Endothelial cell of umbilical vein (primary cell): Measurements from ENCODE around the gene FAM72D. TPM values are rescaled to one million over a fixed set of nuclear protein-coding genes. Genes with fewer than 3 reads are reported as not detected.
"Not testable (repeated sequence)": the region's sequence is repeated elsewhere in the genome, so short reads cannot be mapped to it uniquely, and the experiment has no call there.

Source experiments
- BruUV-seq: library from RNA; stranded (reverse); fragments of 400-500 nt; replicated peaks from 2 replicates; lab custom pipeline; 2021; lab: Mats Ljungman, UMichigan
- CTCF ChIA-PET: fragments of 300-600, 350-600 bp; sonication (Branson Sonifier 250); formaldehyde crosslinking; loops from one replicate; lab custom pipeline; 2021; ENCODE audit warnings: antibody characterized with exemption, inconsistent platforms; lab: Charles Lee
- POLR2A ChIA-PET: fragments of 300-600, 350-600 bp; sonication (Branson Sonifier 250); formaldehyde crosslinking; loops from one replicate; lab custom pipeline; 2021; ENCODE audit warnings: antibody characterized with exemption, inconsistent platforms; lab: Charles Lee
- DNase-seq: peaks from one replicate; pipeline ENCODE4 v3.0.0-alpha.2; 2011; ENCODE audit warnings: low read depth, low spot score
- FAIRE-seq: peaks from 2 replicates; lab custom pipeline; 2011; peaks lifted over from hg19 to GRCh38; lab: Jason Lieb, UNC
- H2AFZ ChIP-seq: 2 replicates; pipeline ENCODE4 v1.6.0; 2012; ENCODE audit warnings: low read depth, low read length, control low read depth, inconsistent platforms
- H3K27ac ChIP-seq: 2 replicates; pipeline ENCODE4 v1.5.1; 2011; ENCODE audit warnings: low read depth, mild to moderate bottlenecking, control low read depth, low read length, moderate library complexity; ENCODE audit not compliant: insufficient read depth
- H3K27me3 ChIP-seq, 2 experiments: 2 replicates each; pipeline versions ENCODE4 v1.6.0 to v1.6.1; 2011; ENCODE audit warnings: low read length in 2 of 2, mixed read lengths in 1 of 2; ENCODE audit not compliant: control insufficient read depth in 2 of 2, insufficient read depth in 2 of 2
- H3K36me3 ChIP-seq, 2 experiments: 2 replicates in 1 of 2; 3 replicates in 1 of 2; pipeline ENCODE4 v1.5.1; 2011; ENCODE audit warnings: low read length in 2 of 2, mild to moderate bottlenecking in 1 of 2, moderate library complexity in 1 of 2; ENCODE audit not compliant: control insufficient read depth in 2 of 2, insufficient read depth in 2 of 2; ENCODE audit errors: extremely low read depth in 1 of 2
- H3K4me1 ChIP-seq: 3 replicates; pipeline ENCODE4 v1.5.1; 2011; ENCODE audit warnings: mild to moderate bottlenecking, low read length; ENCODE audit not compliant: control insufficient read depth, insufficient read depth; ENCODE audit errors: extremely low read depth
- H3K4me2 ChIP-seq: 2 replicates; pipeline ENCODE4 v1.6.1; 2011; ENCODE audit warnings: low read length, control low read depth, mixed read lengths; ENCODE audit not compliant: insufficient read depth
- H3K4me3 ChIP-seq, 3 experiments: fragments of 200-600 bp in 1 of 3; sonication (generic), shearing (Covaris generic) in 1 of 3; replicated peaks in 1 of 3; 2 replicates each; pipeline ENCODE4 v1.5.1; 2011 to 2016; ENCODE audit warnings: control low read depth in 3 of 3, low read length in 3 of 3, mild to moderate bottlenecking in 2 of 3, inconsistent platforms in 1 of 3, low read depth in 1 of 3, moderate library complexity in 1 of 3; ENCODE audit not compliant: insufficient read depth in 1 of 3
- H3K79me2 ChIP-seq: 2 replicates; pipeline ENCODE4 v1.6.0; 2012; ENCODE audit warnings: low read length, inconsistent platforms; ENCODE audit not compliant: control insufficient read depth, insufficient read depth
- H3K9ac ChIP-seq: replicated peaks from 2 replicates; pipeline ENCODE3; 2011; ENCODE audit warnings: low read length, control low read depth; ENCODE audit not compliant: insufficient read depth; ENCODE audit errors: extremely low read depth
- H3K9me1 ChIP-seq: replicated peaks from 3 replicates; pipeline ENCODE4 v1.6.0; 2011; ENCODE audit warnings: mild to moderate bottlenecking, low read length; ENCODE audit not compliant: control insufficient read depth, insufficient read depth; ENCODE audit errors: extremely low read depth
- H3K9me3 ChIP-seq: replicated peaks from 2 replicates; pipeline ENCODE4 v1.5.1; 2012; ENCODE audit warnings: low read length, inconsistent platforms; ENCODE audit not compliant: control insufficient read depth, insufficient read depth
- H4K20me1 ChIP-seq: replicated peaks from 2 replicates; pipeline ENCODE3; 2011; ENCODE audit warnings: mild to moderate bottlenecking, low read length; ENCODE audit not compliant: control insufficient read depth, insufficient read depth; ENCODE audit errors: extremely low read depth
- dilution Hi-C: fragments of 300-500 bp; cut with MboI; formaldehyde crosslinking; loops from one replicate; pipeline ENCODE4 v1.15.0; 2019; ENCODE audit warnings: low sequenced_read_pairs; ENCODE audit not compliant: extremely low pct_ligation_motif_present
- intact Hi-C: fragments of 100-400 bp; cut with micrococcal nuclease; formaldehyde crosslinking; loops from one replicate; pipeline ENCODE4 v1.10.0; 2022
- polyA plus RNA-seq, 4 experiments: library from polyadenylated mRNA; depleted of rRNA in 3 of 4; stranded (reverse) in 3 of 4; unstranded in 1 of 4; fragments of >200 nt; gene quantifications; 2 replicates each; pipeline versions ENCODE4 v1.2.1 to v1.2.3, GENCODE V29; 2011 to 2012; ENCODE audit warnings: missing spikeins in 1 of 4
- total RNA-seq: library from RNA; stranded (reverse); gene quantifications from 2 replicates; pipeline ENCODE4 v1.2.3, GENCODE V29; 2021

Gene FAM72D
- total and polyA plus RNA-seq, 2 donors (not counting 3 experiments of a cell fraction or from before 2014, with no cell fraction given): 1.2 to 3.3 TPM

DNA sequence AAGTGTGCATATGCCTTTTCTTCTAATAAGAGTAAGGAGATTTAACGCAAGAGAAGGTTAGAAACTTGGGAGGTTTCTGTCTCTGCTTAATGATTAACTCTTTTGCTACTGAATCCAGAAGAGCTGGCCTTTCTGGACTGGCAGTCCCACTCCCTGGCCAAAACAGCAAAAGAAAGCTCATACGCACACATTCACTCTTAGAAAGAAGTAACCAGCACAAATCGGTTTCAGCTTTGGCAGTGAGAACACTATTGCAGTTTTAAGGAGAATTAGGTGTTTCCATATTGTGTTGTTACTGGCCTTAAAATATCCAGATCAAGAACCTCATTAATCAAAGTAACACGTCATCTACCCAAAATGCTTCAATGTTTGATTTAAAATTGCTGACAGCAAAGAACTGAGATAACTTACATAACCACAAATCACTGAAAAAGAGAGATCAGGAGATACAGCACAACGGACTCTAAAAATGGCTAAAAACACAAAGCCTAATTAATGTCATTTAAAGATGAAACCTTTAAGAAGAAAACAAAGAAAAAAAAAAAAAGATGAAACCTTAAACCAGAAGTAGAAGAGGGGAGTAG is 16.9 kb upstream of the FAM72D start:
- dilution Hi-C loops, CTCF ChIA-PET, BruUV-seq, intact Hi-C loops, H3K27ac ChIP-seq, H3K9me1 ChIP-seq, H3K9me3 ChIP-seq, H3K4me3 ChIP-seq, POLR2A ChIA-PET, DNase-seq, H3K9ac ChIP-seq, H4K20me1 ChIP-seq, H3K4me2 ChIP-seq, H3K4me1 ChIP-seq, FAIRE-seq, H3K27me3 ChIP-seq, H3K36me3 ChIP-seq, H2AFZ ChIP-seq: not testable (repeated sequence)
- peaks cover 12% of the 10 kb centered on the region for H3K79me2 ChIP-seq

DNA sequence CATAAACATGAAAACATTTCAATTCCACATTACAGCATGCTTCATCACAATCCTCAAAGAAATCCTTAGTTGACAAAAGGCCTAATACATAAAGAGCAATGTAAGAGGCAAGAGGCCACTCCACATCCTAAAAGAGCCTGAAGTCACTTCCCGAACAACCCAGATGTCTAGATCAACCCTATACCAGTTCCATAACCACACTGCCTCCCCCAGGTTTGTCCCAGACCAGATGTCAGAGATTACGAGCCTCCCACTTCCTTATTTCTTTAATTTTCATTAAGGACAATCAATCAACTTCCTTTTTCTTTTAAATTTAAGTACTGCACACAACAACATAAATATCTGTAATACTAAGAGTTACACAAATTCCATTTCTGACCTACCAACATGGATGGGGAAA is 16.0 kb upstream of the FAM72D start:
- not testable (repeated sequence) for FAIRE-seq

DNA sequence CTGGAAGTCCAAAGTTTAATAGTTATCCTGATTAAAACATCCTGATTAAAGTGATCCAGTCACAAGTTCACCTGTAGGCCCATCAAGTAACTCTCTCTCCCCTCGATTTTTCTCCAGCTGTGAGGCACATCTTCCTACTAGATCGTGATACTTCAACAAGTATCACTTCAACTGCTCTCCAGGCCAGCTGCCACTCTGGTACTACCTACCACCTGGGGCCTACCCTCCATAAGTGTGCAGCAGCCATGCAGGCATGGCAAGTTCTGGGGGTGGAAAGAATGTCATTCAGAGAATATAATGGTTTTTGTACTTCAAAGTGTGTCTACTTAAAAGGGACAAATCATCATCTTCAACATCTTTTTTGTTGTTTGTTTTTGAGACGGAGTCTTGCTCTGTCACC is 15.6 kb upstream of the FAM72D start:
- dilution Hi-C loops, FAIRE-seq, H3K4me2 ChIP-seq, CTCF ChIA-PET, H3K4me3 ChIP-seq, DNase-seq, intact Hi-C loops, H3K4me1 ChIP-seq, H3K27ac ChIP-seq, H4K20me1 ChIP-seq, H3K9me3 ChIP-seq, BruUV-seq, H3K9me1 ChIP-seq, H3K36me3 ChIP-seq, H3K27me3 ChIP-seq, POLR2A ChIA-PET, H2AFZ ChIP-seq, H3K9ac ChIP-seq: not testable (repeated sequence)
- peaks cover 12% of the 10 kb centered on the region for H3K79me2 ChIP-seq

More for the DNA sequence above, 16.0 kb upstream of the FAM72D start:
- H4K20me1 ChIP-seq, dilution Hi-C loops, intact Hi-C loops, POLR2A ChIA-PET, BruUV-seq, CTCF ChIA-PET, H3K27me3 ChIP-seq, H3K9me1 ChIP-seq, H2AFZ ChIP-seq, H3K36me3 ChIP-seq, H3K27ac ChIP-seq, H3K9me3 ChIP-seq, H3K4me1 ChIP-seq, H3K4me2 ChIP-seq, H3K9ac ChIP-seq, H3K4me3 ChIP-seq, DNase-seq: not testable (repeated sequence)
- H3K79me2 ChIP-seq: peaks cover 12% of the 10 kb centered on the region

DNA sequence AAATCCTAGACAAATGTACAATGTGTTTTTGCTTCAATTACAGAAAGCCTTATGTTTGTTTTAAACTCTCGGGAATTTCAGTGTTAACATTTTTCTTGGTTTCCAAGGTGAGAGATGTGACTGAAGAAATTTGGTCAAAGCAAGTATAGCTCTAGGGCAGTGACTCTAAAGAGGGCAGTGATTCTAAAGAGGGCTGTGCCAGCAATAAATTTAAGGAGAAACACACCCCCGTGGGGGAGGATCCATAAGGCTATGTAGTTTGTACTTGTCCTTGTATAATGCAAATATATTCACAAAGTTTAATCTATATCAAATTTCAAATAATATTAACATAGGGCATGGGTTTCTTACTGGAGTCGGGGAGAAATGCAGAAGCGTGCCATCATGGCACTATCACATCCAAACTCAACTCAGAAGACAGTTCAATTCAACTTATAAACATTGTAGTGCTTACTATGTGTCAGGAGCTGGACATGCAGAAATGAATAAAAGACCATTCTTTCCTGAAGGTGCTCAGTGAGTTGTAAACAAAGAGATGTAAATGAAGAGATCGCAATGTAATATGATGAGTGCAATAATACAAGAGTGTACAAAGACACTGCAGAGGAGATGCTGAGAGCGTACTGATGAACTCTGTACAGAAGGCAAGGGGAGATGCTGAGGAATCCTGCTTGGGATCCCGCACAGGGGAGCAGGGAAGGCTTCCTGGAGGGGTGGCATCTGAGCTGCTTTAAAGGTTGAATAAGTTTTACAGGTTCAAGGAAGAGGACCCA is 13.1 kb upstream of the FAM72D start:
- POLR2A ChIA-PET, CTCF ChIA-PET: not testable (repeated sequence)

More for the DNA sequence above, 13.1 kb upstream of the FAM72D start:
- H3K27me3 ChIP-seq, H3K36me3 ChIP-seq, H3K4me3 ChIP-seq, H3K9ac ChIP-seq, H4K20me1 ChIP-seq, H3K79me2 ChIP-seq, FAIRE-seq, DNase-seq, intact Hi-C loops, H3K9me3 ChIP-seq, H3K9me1 ChIP-seq, H3K4me2 ChIP-seq, dilution Hi-C loops, BruUV-seq, H2AFZ ChIP-seq, H3K27ac ChIP-seq, H3K4me1 ChIP-seq: not testable (repeated sequence)
